GM19193 (cell line): Measurements from ENCODE around the gene FOXG1.

Experiments
- POLR2A ChIP-seq: IDR thresholded peaks from 4 replicates; pipeline ENCODE4 v1.6.1; 2011; ENCODE audit not compliant: insufficient read depth, insufficient read length; ENCODE audit errors: extremely low read depth

The FOXG1 gene

GRCh38 chr14:28766469-28766955 lies at the start of gene FOXG1:
FOXG1 (plus strand) TSS chr14:28766787; CDS start chr14:28767280, 493 bp downstream.
- TF ChIP-seq POLR2A = peak; percentile 70

- TF ChIP-seq POLR2A = no peak
Measured at GRCh38 chr14:28719130-28719529, 47.5 kb upstream of the FOXG1 start.

- no peak for TF ChIP-seq POLR2A
Measured at GRCh38 chr14:28731358-28731757, 35.2 kb upstream of the FOXG1 start.

GRCh38 chr14:28742171-28742846 lies 24.3 kb upstream of the FOXG1 start:
- TF ChIP-seq POLR2A = no peak

GRCh38 chr14:28744126-28744525 lies 22.5 kb upstream of the FOXG1 start:
- no peak for TF ChIP-seq POLR2A

GRCh38 chr14:28745176-28745575 lies 21.4 kb upstream of the FOXG1 start:
- TF ChIP-seq POLR2A = no peak

- no peak for TF ChIP-seq POLR2A
Measured at GRCh38 chr14:28746247-28746646, 20.3 kb upstream of the FOXG1 start.

- no peak for TF ChIP-seq POLR2A
Measured at GRCh38 chr14:28751467-28752058, 15.0 kb upstream of the FOXG1 start.

- TF ChIP-seq POLR2A = no peak
Measured at GRCh38 chr14:28754209-28754985, 12.2 kb upstream of the FOXG1 start.

- TF ChIP-seq POLR2A = no peak
Measured at GRCh38 chr14:28755198-28755815, 11.3 kb upstream of the FOXG1 start.

GRCh38 chr14:28755884-28756268 lies 10.7 kb upstream of the FOXG1 start:
- no peak for TF ChIP-seq POLR2A

GRCh38 chr14:28756269-28756883 lies 10.2 kb upstream of the FOXG1 start:
- TF ChIP-seq POLR2A = no peak

GRCh38 chr14:28756884-28757570 lies 9.6 kb upstream of the FOXG1 start:
- TF ChIP-seq POLR2A = no peak

- no peak for TF ChIP-seq POLR2A
Measured at GRCh38 chr14:28757786-28758185, 8.8 kb upstream of the FOXG1 start.
